Chondrocyte (in vitro differentiated cells): ENCODE results near the gene CFAP74. TPM values are rescaled to one million over a fixed set of nuclear protein-coding genes. Genes with fewer than 3 reads are reported as not detected.

Experiments
- DNase-seq: peaks from one replicate; pipeline ENCODE4 v3.0.0; 2021; ENCODE audit warnings: mixed read lengths, low spot score
- H3K27ac Mint-ChIP-seq: one replicate; pipeline ENCODE4 v1.8.0; 2021; ENCODE audit warnings: mild to moderate bottlenecking, moderate library complexity, mixed read lengths; ENCODE audit not compliant: unreplicated experiment
- H3K27me3 Mint-ChIP-seq: 2 replicates; pipeline ENCODE4 v1.8.0; 2021; ENCODE audit warnings: low read depth, mixed read lengths
- H3K36me3 Mint-ChIP-seq: 2 replicates; pipeline ENCODE4 v1.8.0; 2021; ENCODE audit warnings: low read depth, mixed read lengths
- H3K4me1 Mint-ChIP-seq: 2 replicates; pipeline ENCODE4 v1.8.0; 2021; ENCODE audit warnings: low read depth, mild to moderate bottlenecking, mixed read lengths
- H3K4me3 Mint-ChIP-seq: one replicate; pipeline ENCODE4 v1.8.0; 2021; ENCODE audit warnings: mild to moderate bottlenecking, moderate library complexity, mixed read lengths; ENCODE audit not compliant: unreplicated experiment
- H3K9me3 Mint-ChIP-seq: 2 replicates; pipeline ENCODE4 v1.8.0; 2021; ENCODE audit warnings: low read depth, mixed read lengths
- CTCF ChIP-seq: fragments of 200-600 bp; sonication (generic); IDR thresholded peaks from 2 replicates; pipeline ENCODE4 v1.5.0; 2021; ENCODE audit warnings: antibody characterized with exemption, mild to moderate bottlenecking, moderate library complexity
- total RNA-seq: library from RNA; stranded (reverse); gene quantifications from 3 replicates; pipeline ENCODE4 v1.2.1, GENCODE V29; 2021

CFAP74 gene
- total RNA-seq, 1 donor from 2014 or later: not detected

- TF ChIP-seq CTCF: no peak
- Mint-ChIP-seq H3K9me3 (no peaks in the 10 kb centered on the region), H3K27ac (no peak overlapping the region), H3K36me3 (no peaks in the 10 kb centered on the region), H3K27me3 (peaks cover 24% of the 10 kb centered on the region), H3K4me3 (no peak overlapping the region), H3K4me1 (no peaks in the 10 kb centered on the region)
- DNase-seq: no peak
Observed at GRCh38 chr1:2031546-2032540, 28.3 kb upstream of the CFAP74 start.

- Mint-ChIP-seq H3K9me3 (no peaks in the 10 kb centered on the region), H3K27ac (no peak overlapping the region), H3K4me1 (no peaks in the 10 kb centered on the region)
Observed at GRCh38 chr1:2030076-2030871, 26.7 kb upstream of the CFAP74 start.

GRCh38 chr1:2029561-2029960 lies 26.0 kb upstream of the CFAP74 start:
- TF ChIP-seq CTCF: no peak
- Mint-ChIP-seq H3K4me3 (no peak overlapping the region), H3K9me3 (no peaks in the 10 kb centered on the region), H3K27ac (no peak overlapping the region), H3K36me3 (no peaks in the 10 kb centered on the region), H3K27me3 (peaks cover 27% of the 10 kb centered on the region), H3K4me1 (no peaks in the 10 kb centered on the region)
- no peak for DNase-seq

More at GRCh38 chr1:2030076-2030871, 26.7 kb upstream of the CFAP74 start:
- no peaks in the 10 kb centered on the region for H3K36me3 Mint-ChIP-seq
- no peak for TF ChIP-seq CTCF
- H3K4me3 Mint-ChIP-seq: no peak overlapping the region
- peaks cover 27% of the 10 kb centered on the region for H3K27me3 Mint-ChIP-seq
- DNase-seq: no peak

GRCh38 chr1:2028870-2029560 lies 25.4 kb upstream of the CFAP74 start:
- Mint-ChIP-seq H3K27ac (no peak overlapping the region), H3K36me3 (no peaks in the 10 kb centered on the region), H3K9me3 (no peaks in the 10 kb centered on the region), H3K4me1 (no peaks in the 10 kb centered on the region), H3K27me3 (peaks cover 27% of the 10 kb centered on the region), H3K4me3 (no peak overlapping the region)
- no peak for TF ChIP-seq CTCF
- no peak for DNase-seq
